H1 (cell line): ENCODE measurements around the gene PEAK3. TPM values are rescaled to one million over a fixed set of nuclear protein-coding genes. Genes with fewer than 3 reads are reported as not detected.

ENCODE experiments used
- CTCF ChIA-PET: fragments of 300-600 bp; sonication (Branson Sonifier 250); formaldehyde crosslinking; loops from one replicate; lab custom pipeline; 2021; ENCODE audit not compliant: partially characterized antibody; lab: Charles Lee
- POLR2A ChIA-PET: fragments of 300-600 bp; sonication (Branson Sonifier 250); formaldehyde crosslinking; loops from one replicate; lab custom pipeline; 2021; ENCODE audit warnings: inconsistent platforms; ENCODE audit not compliant: partially characterized antibody; lab: Charles Lee
- DNase-seq, 2 experiments: peaks; one replicate each; pipeline versions ENCODE4 v3.0.0 to v3.0.0-alpha.2; 2010 to 2022; ENCODE audit warnings: low spot score in 2 of 2, low read depth in 1 of 2, mixed read lengths in 1 of 2
- FAIRE-seq: peaks from 2 replicates; lab custom pipeline; 2011; peaks lifted over from hg19 to GRCh38; lab: Jason Lieb, UNC
- H2AFZ ChIP-seq: 2 replicates; pipeline ENCODE4 v1.8.1; 2012; ENCODE audit warnings: low read length, inconsistent platforms
- H2AK5ac ChIP-seq: 2 replicates; pipeline ENCODE4 v1.6.1; 2013; ENCODE audit warnings: low read depth, low read length
- H2BK120ac ChIP-seq: replicated peaks from 2 replicates; pipeline ENCODE3; 2013; ENCODE audit warnings: low read depth, low read length, inconsistent platforms
- H2BK12ac ChIP-seq: 2 replicates; pipeline ENCODE4 v1.6.1; 2013; ENCODE audit warnings: low read depth, low read length
- H2BK15ac ChIP-seq: 2 replicates; pipeline ENCODE4 v1.6.1; 2013; ENCODE audit warnings: low read length
- H2BK20ac ChIP-seq: 2 replicates; pipeline ENCODE4 v1.6.1; 2013; ENCODE audit warnings: low read length
- H2BK5ac ChIP-seq: 2 replicates; pipeline ENCODE4 v1.6.1; 2013; ENCODE audit warnings: low read depth, low read length
- H3K14ac ChIP-seq: 2 replicates; pipeline ENCODE4 v1.6.1; 2013; ENCODE audit warnings: inconsistent platforms; ENCODE audit not compliant: insufficient read length
- H3K18ac ChIP-seq: 2 replicates; pipeline ENCODE4 v1.6.1; 2013; ENCODE audit warnings: low read length; ENCODE audit errors: extremely low read depth
- H3K23ac ChIP-seq: 2 replicates; pipeline ENCODE4 v1.6.1; 2013; ENCODE audit warnings: inconsistent platforms; ENCODE audit not compliant: insufficient read length
- H3K23me2 ChIP-seq: 2 replicates; pipeline ENCODE4 v1.6.1; 2013; ENCODE audit warnings: low read depth, low read length
- H3K27ac ChIP-seq: 2 replicates; pipeline ENCODE4 v1.6.1; 2011; ENCODE audit warnings: low read depth, low read length, inconsistent platforms
- H3K27me3 ChIP-seq, 4 experiments: replicated peaks in 1 of 4; 1 replicate in 1 of 4; 2 replicates in 3 of 4; pipeline versions ENCODE4 v1.6.1 to v1.8.1; 2011 to 2013; ENCODE audit warnings: low read length in 3 of 4, mild to moderate bottlenecking in 3 of 4, inconsistent platforms in 2 of 4, mixed read lengths in 2 of 4, moderate library complexity in 1 of 4; ENCODE audit not compliant: control insufficient read depth in 3 of 4, insufficient read depth in 3 of 4; ENCODE audit errors: extremely low read depth in 1 of 4
- H3K36me3 ChIP-seq, 4 experiments: 2 replicates each; pipeline versions ENCODE4 v1.6.1 to v1.8.1; 2011 to 2013; ENCODE audit warnings: mild to moderate bottlenecking in 4 of 4, low read length in 3 of 4, moderate library complexity in 2 of 4, control low read depth in 1 of 4, inconsistent platforms in 1 of 4; ENCODE audit not compliant: insufficient read depth in 4 of 4, control insufficient read depth in 2 of 4
- H3K4ac ChIP-seq: replicated peaks from 2 replicates; pipeline ENCODE3; 2013; ENCODE audit warnings: low read length, low read depth, mixed read lengths, inconsistent platforms; ENCODE audit not compliant: insufficient read length
- H3K4me1 ChIP-seq, 4 experiments: replicated peaks in 1 of 4; 1 replicate in 1 of 4; 2 replicates in 3 of 4; pipeline versions ENCODE4 v1.6.1 to v1.8.1; 2011 to 2013; ENCODE audit warnings: low read length in 3 of 4, inconsistent platforms in 2 of 4, mixed read lengths in 1 of 4; ENCODE audit not compliant: insufficient read depth in 4 of 4, control insufficient read depth in 3 of 4
- H3K4me2 ChIP-seq, 2 experiments: 2 replicates each; pipeline versions ENCODE4 v1.6.1 to v1.8.1; 2011 to 2013; ENCODE audit warnings: low read depth in 2 of 2, low read length in 2 of 2, control low read depth in 1 of 2, inconsistent platforms in 1 of 2, mild to moderate bottlenecking in 1 of 2; ENCODE audit not compliant: insufficient read depth in 1 of 2
- H3K4me3 ChIP-seq, 4 experiments: fragments of 200-600, 300-600 bp in 1 of 4; sonication (generic), shearing (Covaris generic), sonication (Bioruptor Twin) in 1 of 4; 2 replicates each; pipeline versions ENCODE4 v1.5.1 to v1.8.1; 2011 to 2016; ENCODE audit warnings: low read length in 4 of 4, low read depth in 3 of 4, control low read depth in 2 of 4, inconsistent platforms in 2 of 4, mild to moderate bottlenecking in 2 of 4, mixed read lengths in 1 of 4, moderate library complexity in 1 of 4; ENCODE audit not compliant: insufficient read depth in 2 of 4; ENCODE audit errors: extremely low read depth in 1 of 4
- H3K56ac ChIP-seq: replicated peaks from 2 replicates; pipeline ENCODE3; 2013; ENCODE audit warnings: low read depth, mild to moderate bottlenecking, mixed read lengths, low read length, inconsistent platforms; ENCODE audit not compliant: insufficient read length
- H3K79me1 ChIP-seq: 2 replicates; pipeline ENCODE4 v1.6.1; 2013; ENCODE audit warnings: low read depth, low read length, control low read depth
- H3K79me2 ChIP-seq, 2 experiments: 2 replicates each; pipeline versions ENCODE4 v1.6.1 to v1.8.1; 2012 to 2013; ENCODE audit warnings: low read length in 2 of 2, mild to moderate bottlenecking in 2 of 2, inconsistent platforms in 1 of 2; ENCODE audit not compliant: insufficient read depth in 2 of 2, control insufficient read depth in 1 of 2
- H3K9ac ChIP-seq, 4 experiments: replicated peaks in 1 of 4; 1 replicate in 1 of 4; 2 replicates in 3 of 4; pipeline versions ENCODE4 v1.6.1 to v1.8.1; 2011 to 2013; ENCODE audit warnings: low read depth in 3 of 4, low read length in 3 of 4, control low read depth in 2 of 4, mild to moderate bottlenecking in 2 of 4, moderate library complexity in 2 of 4, inconsistent platforms in 1 of 4; ENCODE audit errors: extremely low read depth in 1 of 4
- H3K9me3 ChIP-seq, 2 experiments: 2 replicates each; pipeline versions ENCODE4 v1.6.1 to v1.8.1; 2012 to 2013; ENCODE audit warnings: mild to moderate bottlenecking in 2 of 2, moderate library complexity in 2 of 2, control low read depth in 1 of 2, inconsistent platforms in 1 of 2, low read depth in 1 of 2, low read length in 1 of 2, mixed read lengths in 1 of 2; ENCODE audit not compliant: insufficient read depth in 2 of 2
- H4K20me1 ChIP-seq, 2 experiments: replicated peaks in 1 of 2; 2 replicates each; pipeline versions ENCODE3 to v1.8.1; 2011 to 2013; ENCODE audit warnings: inconsistent platforms in 2 of 2, low read length in 2 of 2, mild to moderate bottlenecking in 1 of 2; ENCODE audit not compliant: insufficient read depth in 2 of 2, control insufficient read depth in 1 of 2
- H4K5ac ChIP-seq: 2 replicates; pipeline ENCODE4 v1.6.1; 2013; ENCODE audit warnings: low read length, low read depth, mixed read lengths, inconsistent platforms; ENCODE audit not compliant: insufficient read length
- H4K8ac ChIP-seq: 2 replicates; pipeline ENCODE4 v1.8.0; 2013; ENCODE audit warnings: mild to moderate bottlenecking, moderate library complexity, low read length, inconsistent platforms; ENCODE audit not compliant: insufficient read depth; ENCODE audit errors: extremely low read depth
- H4K91ac ChIP-seq: replicated peaks from 2 replicates; pipeline ENCODE3; 2013; ENCODE audit warnings: low read length, mixed read lengths, inconsistent platforms; ENCODE audit not compliant: insufficient read length
- BCL11A ChIP-seq, 2 experiments: IDR thresholded peaks; one replicate each; pipeline ENCODE4 v1.6.1; 2011; ENCODE audit warnings: low read depth in 2 of 2, low read length in 2 of 2, mild to moderate bottlenecking in 2 of 2
- MAFK ChIP-seq: IDR thresholded peaks from 2 replicates; pipeline ENCODE4 v1.6.1; 2012; ENCODE audit warnings: low read depth, mild to moderate bottlenecking, improper control_type of control experiment, low read length
- WGBS, 2 experiments: shearing (Covaris generic) in 1 of 2; methylation state at CpG; one replicate each; pipeline versions ENCODE4 v1.1.6 to v1.1.7; 2013 to 2015; ENCODE audit warnings: low lambda C conversion rate in 2 of 2, mixed read lengths in 2 of 2, inconsistent platforms in 1 of 2, low coverage in 1 of 2, missing lambda C conversion rate in 1 of 2; ENCODE audit not compliant: insufficient replicate concordance in 2 of 2, insufficient coverage in 1 of 2, insufficient read length in 1 of 2; ENCODE audit errors: extremely low coverage in 1 of 2, missing lambda C conversion rate in 1 of 2; 5-methylcytosine and 5-hydroxymethylcytosine counted together
- polyA plus RNA-seq, 7 experiments: library from polyadenylated mRNA; depleted of rRNA in 3 of 7; stranded (reverse) in 5 of 7; unstranded in 2 of 7; fragments of >200 nt in 5 of 7; fragments of 200-250 nt in 2 of 7; gene quantifications; 1 replicate in 5 of 7; 2 replicates in 1 of 7; 4 replicates in 1 of 7; pipeline versions ENCODE4 v1.2.1 to v1.2.3, GENCODE V29; 2011 to 2013; ENCODE audit warnings: missing spikeins in 2 of 7, mixed read lengths in 2 of 7
- total RNA-seq: library from RNA; stranded (reverse); fragmentation: NEBNext Ultra II Directional; extraction: Animal tissue kit (Norgen Biotek cat#: 25700); gene quantifications from 2 replicates; pipeline ENCODE4 v1.2.1, GENCODE V29; 2021

PEAK3 gene
- total and polyA plus RNA-seq, 2 of the 8 experiments (the other 6 are each of a cell fraction or from before 2014, with no cell fraction given) = not detected

GRCh38 chr19:2329501-2329916 lies 47.5 kb upstream of the PEAK3 start:
- Histone ChIP-seq H3K4me3 (peak overlapping the region; percentile 85 to 98 (median 91)), H3K4me2 (peak overlapping the region; percentile 86 to 95), H3K4ac (no peak overlapping the region), H3K79me1 (peaks cover 25% of the 10 kb centered on the region), H4K91ac (no peak overlapping the region), H3K36me3 (peaks cover 0 to 5% (median 4%) of the 10 kb centered on the region in 4 experiments; a peak in 5 of 8 replicates), H3K27ac (no peak overlapping the region), H2BK20ac (no peak overlapping the region), H4K8ac (no peak overlapping the region), H4K20me1 (peaks cover 1 to 21% of the 10 kb centered on the region in 2 experiments), H3K23ac (no peak overlapping the region), H3K14ac (no peak overlapping the region), H2BK120ac (no peak overlapping the region), H3K9ac (peak overlapping the region in 3 of 4 experiments; percentile 6 to 74 (median 72); a peak in 2 of 7 replicates), H3K23me2 (peaks cover 11% of the 10 kb centered on the region; the same call in 1 of the 2 replicates), H2AK5ac (peak overlapping the region; percentile 65; the same call in 1 of the 2 replicates), H2BK5ac (0 out of 2 replicates have a peak overlapping the region, but pooled peaks have one; percentile 52), H2AFZ (no peak overlapping the region), H3K4me1 (peaks cover 0 to 33% (median 15%) of the 10 kb centered on the region in 4 experiments; a peak in 6 of 7 replicates), H4K5ac (no peak overlapping the region), H3K18ac (0 out of 2 replicates have a peak overlapping the region, but pooled peaks have one; percentile 83), H3K56ac (no peak overlapping the region), H2BK12ac (no peak overlapping the region; the same call in 1 of the 2 replicates), H2BK15ac (no peak overlapping the region), H3K79me2 (peaks cover 5 to 63% of the 10 kb centered on the region in 2 experiments; a peak in 3 of 4 replicates), H3K9me3 (no peaks in the 10 kb centered on the region), H3K27me3 (no peaks in the 10 kb centered on the region)
- no peak for FAIRE-seq
- ChIA-PET CTCF (interaction anchor here (0.6 to 6.3 kb wide), 6 partner anchors 14 to 747 kb away, joined by 3 to 27 read pairs (median 3); no protein-coding TSS in a partner anchor), POLR2A (interaction anchor here (0.7 to 1.3 kb wide), 7 partner anchors 8 to 96 kb away, joined by 3 to 9 read pairs (median 3); no protein-coding TSS in a partner anchor)
- WGBS, 2 experiments = 79% methylated on average over 13 of the region's 13 CpGs; no CpG with 5 or more reads in 1 of the 2 experiments
- DNase-seq = no peak
- no peak for TF ChIP-seq MAFK
- no peak for TF ChIP-seq BCL11A (IDR thresholded peaks at IDR 0.05; ENCODE audit: low read depth in 2 of 2, low read length in 2 of 2)
